ENCODE results near the gene TMEM186.
A peak's percentile ranks its signal among the peaks of the same experiment; 100 is the strongest.
"Not testable (repeated sequence)": the region's sequence is repeated elsewhere in the genome, so short reads cannot be mapped to it uniquely, and the experiment has no call there.

Gene TMEM186, protein sequence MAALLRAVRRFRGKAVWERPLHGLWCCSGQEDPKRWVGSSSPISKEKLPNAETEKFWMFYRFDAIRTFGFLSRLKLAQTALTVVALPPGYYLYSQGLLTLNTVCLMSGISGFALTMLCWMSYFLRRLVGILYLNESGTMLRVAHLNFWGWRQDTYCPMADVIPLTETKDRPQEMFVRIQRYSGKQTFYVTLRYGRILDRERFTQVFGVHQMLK

DNA sequence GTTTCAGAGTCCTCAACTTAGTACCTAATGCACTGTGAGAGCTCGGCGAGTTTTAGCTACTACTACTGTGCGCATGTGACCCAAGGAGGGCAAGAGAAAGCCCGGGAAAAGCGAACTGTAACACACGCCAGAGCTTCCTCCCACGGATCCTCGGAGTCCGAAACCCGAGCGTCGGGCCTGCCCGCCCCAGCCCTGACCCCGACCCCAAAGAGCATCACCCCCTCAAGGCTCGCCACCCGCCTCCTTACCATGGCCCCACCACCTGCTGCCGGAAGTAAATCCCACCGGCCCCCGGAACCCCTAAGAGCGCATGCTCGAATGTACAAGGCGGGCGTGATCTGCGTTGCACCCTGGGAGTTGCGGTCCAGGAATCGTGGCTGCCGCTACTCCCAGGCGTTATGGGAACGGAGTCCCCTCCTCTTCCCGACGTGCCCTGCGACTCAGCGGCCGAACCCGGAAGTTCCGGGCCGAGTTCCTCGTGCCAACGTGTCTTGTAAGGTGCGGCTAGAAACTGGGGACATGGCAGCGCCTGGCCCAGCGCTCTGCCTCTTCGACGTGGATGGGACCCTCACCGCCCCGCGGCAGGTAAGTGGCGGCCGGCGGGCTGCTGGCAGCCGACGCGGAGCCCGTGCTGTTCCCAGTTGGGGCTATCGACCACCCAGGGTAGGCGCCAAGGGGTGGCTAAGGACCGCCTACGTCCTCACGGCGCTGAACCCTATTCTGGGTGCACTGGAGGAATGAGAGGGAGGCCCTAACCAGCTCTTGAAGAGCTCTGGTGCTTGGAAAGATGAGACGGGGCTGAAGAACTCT is at the start of gene TMEM186, which contains the start of gene PMM2:
TSS of gene TMEM186 (minus strand) at position 276 of the 810 bp plus-strand sequence. CDS start at position 251, 25 bp downstream.
TSS of gene PMM2 (plus strand) at position 476 of the 810 bp plus-strand sequence. CDS start at position 520, 44 bp downstream.
- H3K27ac ChIP-seq, result peak within 1 kb of the TSS; percentile 37 to 97 (median 92)

DNA sequence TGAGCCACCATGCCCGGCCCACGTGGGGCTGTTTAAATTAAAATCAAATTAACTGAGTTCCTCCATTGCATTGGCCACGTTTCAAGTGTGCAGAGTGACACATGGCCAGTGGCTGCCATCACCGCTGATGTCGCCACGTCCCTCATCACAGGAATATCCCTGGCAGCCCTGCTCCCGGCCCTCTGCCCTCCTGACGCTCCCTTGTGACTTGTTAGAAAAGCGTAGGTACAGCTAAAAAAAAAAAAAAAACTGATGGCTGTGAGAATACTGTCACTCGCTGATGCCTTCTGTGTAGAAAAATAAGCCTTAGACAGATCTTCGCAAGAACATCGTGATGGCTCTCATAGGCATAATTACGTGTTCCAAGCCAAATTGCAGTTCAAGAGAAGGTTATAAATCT is 49.7 kb upstream of the TMEM186 start:
- H3K27ac ChIP-seq, result no peak overlapping the region
- H3K4me3 ChIP-seq, result no peak overlapping the region

More for the DNA sequence above, at the start of gene TMEM186, which contains the start of gene PMM2:
- H3K4me3 ChIP-seq, result peak within 1 kb of the TSS; percentile 61 to 98 (median 88)

DNA sequence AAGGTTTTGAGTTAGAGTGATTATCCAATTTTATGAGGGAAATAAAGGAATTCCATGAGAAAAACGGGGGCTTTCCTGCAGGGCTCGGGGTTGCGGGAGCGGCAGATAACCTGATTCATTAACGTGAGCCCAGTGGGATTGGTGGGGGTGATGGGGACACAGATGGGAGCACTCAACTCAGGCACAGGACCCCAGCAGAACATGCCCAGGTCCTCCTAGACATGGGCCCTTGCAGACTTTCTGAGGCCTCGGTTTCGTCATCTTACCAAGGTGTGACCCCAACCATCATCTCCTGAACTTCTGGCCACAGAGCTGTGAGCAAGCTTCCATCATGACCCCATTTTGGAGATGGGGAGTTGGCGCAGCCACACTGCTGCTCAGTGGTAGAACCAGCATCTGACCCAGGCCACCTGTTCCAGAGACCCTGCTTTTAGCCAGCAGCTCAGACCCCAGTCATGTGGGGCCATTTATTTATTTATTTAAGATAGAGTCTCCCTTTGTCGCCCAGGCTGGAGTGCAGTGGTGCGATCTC is 49.0 kb upstream of the TMEM186 start:
- H3K4me3 ChIP-seq, result no peak overlapping the region
- H3K27ac ChIP-seq, result no peak overlapping the region

DNA sequence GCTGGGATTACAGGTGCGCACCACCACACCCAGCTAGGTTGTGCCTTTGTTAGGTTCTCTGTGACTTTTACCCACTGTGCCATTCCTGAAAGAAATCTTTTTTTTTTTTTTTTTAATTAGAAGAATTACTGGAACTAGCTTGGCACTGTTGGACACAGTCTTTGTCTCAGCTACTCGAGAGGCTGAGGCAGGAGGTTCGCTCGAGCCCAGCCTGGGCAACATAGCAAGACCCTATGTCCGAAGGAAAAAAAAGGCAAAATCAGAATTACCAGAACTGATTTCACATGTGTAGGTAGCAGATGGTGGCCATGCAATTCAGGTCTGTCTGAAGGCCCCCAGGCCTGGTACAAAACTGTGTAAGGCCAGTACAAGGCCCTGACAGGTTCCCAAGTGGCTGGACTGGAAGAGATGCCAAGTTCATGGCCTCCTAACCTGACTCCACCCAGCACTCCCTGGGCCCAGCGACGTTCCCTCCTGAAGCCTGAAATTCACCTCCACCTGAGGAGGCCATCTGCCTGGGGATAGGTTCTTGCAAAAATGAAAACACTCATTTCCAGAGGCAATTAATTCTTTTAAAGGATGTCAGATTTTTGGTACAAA is 48.4 kb upstream of the TMEM186 start:
- Histone ChIP-seq H3K27ac (no peak overlapping the region), H3K4me3 (no peak overlapping the region)

DNA sequence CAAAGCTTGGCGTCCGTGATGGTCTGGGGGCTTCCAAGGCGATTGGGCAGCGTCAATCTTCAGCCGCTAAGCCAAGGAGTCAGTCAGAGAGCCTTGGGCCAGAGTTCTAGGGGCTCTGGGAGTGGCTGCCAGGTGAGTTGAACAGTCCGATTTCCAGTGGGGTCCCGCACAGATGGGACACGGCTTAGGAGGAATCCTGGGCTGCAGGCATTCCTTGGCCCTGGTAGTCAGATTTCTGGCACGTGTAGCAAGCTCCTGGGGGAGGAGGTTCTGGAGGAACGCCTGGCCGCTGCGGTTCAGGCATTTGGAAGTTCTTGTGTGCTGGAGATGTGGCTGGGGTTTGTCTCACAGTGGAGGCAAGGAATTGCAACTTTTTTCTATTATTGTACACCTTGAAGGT is 45.9 kb upstream of the TMEM186 start:
- H3K27ac ChIP-seq, H3K4me3 ChIP-seq: not testable (repeated sequence)

DNA sequence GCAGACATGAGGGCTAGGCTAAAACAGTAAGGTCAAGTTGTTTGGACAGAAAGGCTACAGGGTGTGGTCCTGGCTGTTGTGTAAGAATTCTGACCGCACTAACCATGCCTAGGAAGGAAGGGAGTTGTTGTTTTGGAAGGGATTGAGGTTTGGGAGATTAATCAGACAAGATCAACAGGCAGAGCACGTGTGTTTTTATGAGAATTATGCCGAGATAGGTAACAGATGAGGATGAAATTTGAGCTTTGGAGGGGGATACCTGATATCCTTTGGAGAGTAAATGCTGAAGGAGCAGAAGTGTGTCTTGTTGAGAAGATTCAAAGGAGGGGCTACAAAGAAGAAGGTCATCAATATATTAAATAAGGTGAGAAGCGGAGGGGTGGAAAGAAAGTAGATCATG is 44.6 kb upstream of the TMEM186 start:
- H3K4me3 ChIP-seq, result not testable (repeated sequence)
- H3K27ac ChIP-seq, result peak overlapping the region in 1 of 21 experiments; percentile 43

DNA sequence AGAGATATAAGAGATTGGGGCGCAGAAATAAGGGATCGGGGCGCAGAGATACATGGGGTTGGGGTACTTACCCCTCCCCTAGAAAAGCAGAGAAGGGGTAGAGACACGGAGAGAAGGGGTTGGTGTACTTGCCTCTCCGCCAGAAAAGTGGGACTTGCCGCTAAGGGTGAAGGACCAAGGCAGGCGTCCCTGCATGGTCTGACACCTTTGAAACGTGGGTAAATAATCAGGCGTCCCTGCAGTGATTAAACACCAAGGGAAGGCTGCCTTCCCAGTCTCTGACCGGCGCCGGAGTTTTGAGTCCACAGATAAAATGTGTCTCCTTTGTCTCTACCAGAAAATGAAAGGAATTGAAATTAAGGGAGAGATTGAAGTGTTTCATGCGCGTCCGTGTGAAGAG is 40.2 kb upstream of the TMEM186 start:
- not testable (repeated sequence) for H3K27ac ChIP-seq, H3K4me3 ChIP-seq

DNA sequence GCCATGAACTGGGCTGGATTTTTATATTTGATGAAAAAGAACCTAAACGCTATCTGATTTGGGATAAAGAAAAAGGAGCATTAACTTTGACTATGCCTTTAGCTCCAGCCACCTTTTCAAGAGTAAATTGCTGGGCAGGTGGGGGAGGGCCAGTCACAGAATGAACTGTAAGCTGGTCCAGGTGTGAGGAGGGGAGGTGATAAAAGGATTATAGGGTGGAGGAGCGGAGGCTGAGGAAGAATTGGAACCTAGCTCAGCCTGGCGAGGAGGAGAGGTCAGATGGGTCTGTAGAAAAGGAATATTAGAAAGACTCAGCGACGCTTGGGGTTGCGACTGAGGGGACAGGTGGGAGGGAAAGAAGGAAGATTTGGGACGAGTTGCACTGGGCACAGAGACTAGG is 39.4 kb upstream of the TMEM186 start:
- H3K4me3 ChIP-seq, H3K27ac ChIP-seq: not testable (repeated sequence)

DNA sequence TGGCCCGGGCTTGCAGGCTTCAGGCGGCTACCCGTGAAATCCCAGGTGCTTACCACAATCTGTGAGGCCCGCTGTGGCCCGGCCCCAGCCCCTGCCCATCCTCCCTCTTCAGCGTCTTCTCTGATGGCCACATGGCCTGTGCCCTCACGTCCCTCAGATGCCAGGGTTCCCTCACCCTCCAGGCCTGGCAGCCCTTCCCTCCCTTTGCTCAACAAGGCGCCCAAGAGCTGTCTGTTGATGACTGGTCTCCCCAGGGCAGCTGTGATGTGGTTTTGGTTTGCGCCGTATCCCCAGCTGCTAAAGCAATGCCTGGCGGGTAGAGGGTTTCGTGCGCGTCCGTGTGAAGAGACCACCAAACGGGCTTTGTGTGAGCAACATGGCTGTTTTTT is 35.3 kb upstream of the TMEM186 start:
- H3K4me3 ChIP-seq, result no peak overlapping the region
- H3K27ac ChIP-seq, result no peak overlapping the region

DNA sequence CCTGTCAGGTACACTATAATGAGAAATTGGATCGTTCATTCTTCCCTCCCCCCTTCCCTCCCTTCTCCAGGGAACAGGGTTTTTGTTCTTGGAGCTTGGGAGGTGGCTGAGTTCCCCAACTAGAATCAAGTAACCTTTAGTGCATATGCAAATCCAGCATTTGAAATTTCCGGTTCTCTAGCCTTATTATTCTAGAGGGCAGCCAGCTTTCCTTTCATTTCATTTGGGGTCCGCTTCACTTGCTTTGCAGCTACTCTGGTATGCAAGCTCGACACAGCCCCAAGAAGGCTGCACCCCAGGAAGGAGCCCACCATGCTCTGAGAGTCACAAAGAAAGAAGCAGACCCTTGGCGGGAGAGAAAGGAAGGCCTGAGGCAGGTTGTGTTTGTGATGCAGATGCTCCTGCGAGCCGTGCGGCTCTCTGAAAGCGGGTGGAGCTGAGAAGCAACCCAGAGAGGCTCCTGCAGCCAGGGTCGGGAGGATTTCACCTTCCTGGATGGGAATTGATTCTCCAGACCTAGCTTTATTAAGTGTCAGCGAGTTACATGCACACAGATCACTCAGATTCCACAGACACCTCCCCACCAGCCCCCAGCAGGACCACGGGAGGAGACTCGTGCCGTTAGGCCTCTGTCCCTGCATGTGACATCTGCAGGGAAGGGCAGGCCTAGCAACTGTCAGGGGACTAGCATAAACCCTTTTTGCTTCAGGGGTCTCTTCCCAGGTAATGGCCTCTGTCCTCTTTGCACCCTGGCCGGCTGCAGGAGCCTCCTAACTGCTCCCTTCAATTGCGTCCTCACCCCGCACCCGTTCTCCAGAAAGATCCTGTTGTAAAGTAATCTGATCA is 34.7 kb upstream of the TMEM186 start:
- Histone ChIP-seq H3K27ac (no peak overlapping the region), H3K4me3 (no peak overlapping the region)

DNA sequence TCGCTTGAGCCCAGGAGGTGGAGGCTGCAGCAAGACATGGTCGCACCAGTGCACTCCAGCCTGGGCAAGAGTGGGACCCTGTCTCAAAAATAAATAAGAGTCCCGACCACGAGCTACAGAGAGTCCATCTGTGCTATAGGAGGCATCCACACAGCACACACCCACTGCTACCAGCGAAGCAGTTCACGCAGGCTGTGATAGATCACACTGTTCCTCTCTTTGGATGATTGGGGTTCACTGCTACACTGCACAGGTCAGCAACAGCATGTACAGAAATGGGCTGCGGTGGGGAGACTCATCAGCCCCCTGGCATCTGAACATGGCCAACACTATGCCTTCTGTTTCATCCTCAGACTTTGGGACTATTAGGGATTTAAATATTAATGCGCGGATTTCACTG is 34.0 kb upstream of the TMEM186 start:
- no peak overlapping the region for H3K27ac ChIP-seq
- H3K4me3 ChIP-seq, result no peak overlapping the region

DNA sequence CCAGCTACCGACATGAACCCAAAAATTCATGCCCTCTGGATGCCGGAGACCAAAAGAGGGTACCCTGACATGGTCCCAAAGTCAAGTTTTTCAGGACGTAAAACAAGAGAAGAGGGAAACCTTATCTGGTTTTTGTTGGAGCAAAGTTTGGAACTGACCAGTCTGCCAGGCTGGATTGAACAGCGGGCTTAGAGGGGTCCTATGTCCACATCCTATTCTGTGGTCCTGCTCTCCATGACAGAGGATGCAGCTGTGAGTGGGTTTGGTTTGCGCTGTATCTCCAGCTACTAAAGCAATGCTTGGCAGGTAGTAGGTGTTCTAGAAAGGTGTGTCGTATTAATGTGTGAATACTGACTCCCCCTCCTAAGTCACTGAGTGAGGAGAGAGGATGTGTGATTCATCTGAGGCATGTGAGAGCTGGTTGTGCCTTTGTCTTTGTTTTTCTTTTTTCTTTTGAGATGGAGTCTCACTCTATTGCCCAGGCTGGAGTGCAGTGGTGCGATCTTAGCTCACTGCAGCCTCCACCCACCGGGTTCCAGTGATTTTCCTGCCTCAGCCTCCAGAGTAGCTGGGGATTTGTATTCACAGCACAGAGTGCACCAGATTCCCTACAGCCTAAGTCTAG is 31.2 kb upstream of the TMEM186 start:
- Histone ChIP-seq H3K4me3 (no peak overlapping the region), H3K27ac (no peak overlapping the region)

DNA sequence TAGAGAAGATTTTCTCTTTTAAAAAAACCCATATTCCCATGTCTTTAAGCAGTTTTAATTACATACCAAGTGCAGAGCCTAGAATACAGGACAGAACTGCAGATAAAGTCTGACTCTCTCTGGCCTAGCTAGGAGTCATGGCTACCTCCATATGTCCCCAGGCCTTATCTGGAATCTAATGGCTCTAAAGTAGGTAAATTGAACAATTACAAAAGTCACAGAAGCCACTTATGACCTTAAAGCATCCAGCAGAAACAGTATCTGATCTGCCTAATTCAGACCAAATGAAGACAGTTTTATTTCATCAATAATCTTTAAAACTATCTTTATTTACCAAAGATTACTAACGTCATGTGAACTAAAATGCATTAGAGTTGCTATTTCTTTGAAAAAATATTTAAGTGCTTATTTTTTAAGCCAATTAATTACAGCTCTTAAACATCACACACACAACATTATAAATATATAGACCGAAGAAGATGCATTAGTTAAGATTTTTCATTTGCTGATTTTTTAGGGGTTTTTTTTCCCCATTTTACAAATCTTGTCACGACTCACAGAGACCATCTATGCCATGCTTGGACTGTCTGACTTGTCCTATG is 28.9 kb upstream of the TMEM186 start:
- Histone ChIP-seq H3K27ac (no peak overlapping the region), H3K4me3 (no peak overlapping the region)

DNA sequence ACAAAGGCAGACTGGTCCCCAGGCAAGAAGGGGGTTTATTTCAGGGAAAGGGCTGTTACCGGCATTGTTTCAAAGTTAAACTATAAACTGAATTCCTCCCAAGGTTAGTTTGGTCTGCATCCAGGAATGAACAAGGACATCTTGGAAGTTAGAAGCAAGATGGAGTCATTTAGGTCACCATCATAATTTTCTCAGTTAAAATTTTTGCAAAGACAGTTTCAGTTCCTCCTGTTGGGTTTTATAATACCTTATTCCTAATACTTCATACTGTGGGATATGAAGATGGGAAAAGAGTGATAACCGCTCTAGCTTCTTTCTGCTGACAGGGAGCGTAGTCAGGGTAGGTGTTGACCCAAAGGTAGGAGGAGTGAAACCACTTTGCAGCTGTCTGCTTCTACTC is 25.0 kb upstream of the TMEM186 start:
- no peak overlapping the region for H3K4me3 ChIP-seq
- no peak overlapping the region for H3K27ac ChIP-seq

DNA sequence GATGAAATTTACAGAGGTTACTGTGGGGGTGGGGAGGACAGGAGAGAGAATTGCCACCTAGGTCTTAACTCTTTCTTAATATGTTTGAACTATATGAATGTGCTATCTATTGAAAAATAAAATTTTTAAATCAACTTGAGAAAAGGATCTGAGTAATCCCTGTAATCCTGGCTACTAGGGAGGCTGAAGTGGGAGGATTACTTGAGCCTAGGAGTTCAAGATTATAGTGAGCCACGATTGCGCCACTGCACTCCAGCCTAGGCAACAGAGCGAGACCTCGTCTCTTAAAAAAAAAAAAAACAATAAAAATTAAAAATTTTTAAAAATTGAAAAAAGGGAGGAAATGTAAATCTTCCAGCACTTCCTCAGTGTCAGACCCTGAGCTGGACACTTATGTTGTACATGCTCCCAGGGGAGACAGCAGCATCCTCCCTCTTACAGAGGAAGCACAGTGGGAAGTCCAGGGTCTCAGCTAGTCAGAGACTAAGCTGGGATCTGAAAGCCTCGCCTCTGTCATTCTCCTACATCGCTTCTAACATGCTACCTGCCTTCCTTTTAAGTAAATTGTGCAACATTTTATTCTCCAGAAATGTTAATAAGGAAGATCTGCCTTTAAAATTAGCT is 22.1 kb upstream of the TMEM186 start:
- Histone ChIP-seq H3K27ac (no peak overlapping the region), H3K4me3 (no peak overlapping the region)

DNA sequence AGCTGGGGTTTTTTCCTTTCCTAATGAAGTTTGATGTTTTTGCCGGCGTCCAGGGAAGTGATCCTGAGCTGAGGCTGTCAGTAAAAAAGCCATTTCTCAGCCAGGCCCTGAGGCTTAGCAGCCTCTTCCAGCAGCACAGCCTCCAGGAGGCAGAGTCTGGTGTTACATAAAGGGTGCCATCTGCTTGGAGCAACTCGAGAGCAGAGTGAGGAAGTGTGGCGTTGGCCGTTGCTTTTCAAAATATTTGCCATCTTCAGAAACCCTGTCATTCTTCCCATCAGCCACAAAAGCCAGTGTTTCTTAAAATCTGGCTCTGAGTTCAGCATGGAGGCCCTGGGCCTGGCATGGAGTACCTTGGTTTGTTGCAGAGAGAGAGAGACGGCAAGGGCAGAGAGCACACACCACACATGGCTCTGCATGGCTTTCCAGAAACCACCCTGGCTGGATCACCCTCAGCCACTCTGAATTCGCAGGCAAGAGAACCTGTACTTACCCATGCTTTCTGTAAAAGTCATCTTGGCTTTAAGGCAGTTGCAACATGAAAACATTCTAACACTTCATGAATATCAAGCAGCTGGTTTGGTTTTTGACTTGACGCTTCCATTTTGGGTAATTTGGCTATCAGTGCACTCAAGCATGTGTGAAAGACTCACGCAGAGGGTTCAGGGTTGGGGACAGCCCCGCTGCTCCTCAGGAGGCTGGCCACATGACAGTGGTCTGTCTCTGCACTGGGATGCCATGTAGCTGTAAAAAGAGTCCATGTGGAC is 21.2 kb upstream of the TMEM186 start:
- no peak overlapping the region for H3K4me3 ChIP-seq
- H3K27ac ChIP-seq, result no peak overlapping the region

DNA sequence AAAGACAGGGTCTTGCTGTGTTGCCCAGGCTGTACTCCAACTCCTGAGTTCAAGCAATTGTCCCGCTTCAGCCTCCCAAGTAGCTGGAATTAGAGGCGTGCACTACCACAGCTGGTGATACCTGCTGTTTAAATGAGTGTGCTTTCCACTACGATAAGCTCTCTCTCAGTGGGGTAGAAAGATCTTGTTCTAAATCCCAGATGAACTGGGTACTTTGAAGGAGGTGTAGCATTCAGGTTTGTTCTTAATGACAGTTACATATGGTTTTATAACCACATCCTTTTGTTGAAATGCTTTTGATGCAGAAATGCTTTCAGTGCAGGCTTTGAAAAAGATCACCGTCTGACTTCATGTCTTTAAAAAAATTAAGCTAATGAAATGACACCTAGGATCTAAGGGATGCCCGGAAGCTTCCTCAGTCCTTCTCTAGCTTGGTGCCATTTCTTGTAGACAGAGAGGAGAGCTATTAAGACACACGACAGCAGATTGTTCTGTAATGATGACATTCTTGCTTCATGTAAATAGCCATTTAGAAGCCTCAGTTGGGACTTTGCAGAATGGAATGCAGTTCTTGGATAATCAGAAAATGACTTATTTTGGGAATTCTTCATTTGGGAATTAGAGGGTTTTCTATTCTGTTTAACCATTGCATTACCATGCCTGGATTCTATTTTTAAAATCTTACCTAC is 19.7 kb upstream of the TMEM186 start:
- Histone ChIP-seq H3K27ac (peak overlapping the region in 1 of 21 experiments; percentile 9), H3K4me3 (no peak overlapping the region)

Measured in skin epidermis (tissue), 12 donors.